ENCODE results near the gene AGXT2.

AGXT2 gene

GRCh38 chr5:35024911-35025510, 22.7 kb downstream of the AGXT2 start:
- Histone ChIP-seq H3K27ac (ENCODE audit: low read length) (no peak overlapping the region), H3K9ac (ENCODE audit: low read depth, low read length) (no peak overlapping the region), H3K36me3 (ENCODE audit: insufficient read depth, low read length) (no peaks in the 10 kb centered on the region), H3K79me2 (ENCODE audit: insufficient read depth, low read length) (no peaks in the 10 kb centered on the region), H3K4me3 (ENCODE audit: low read depth in 1 of 2, low read length in 2 of 2) (no peak overlapping the region), H3K4me1 (ENCODE audit: insufficient read depth, low read length) (no peaks in the 10 kb centered on the region), H3K9me3 (ENCODE audit: insufficient read depth, low read length, severe bottlenecking) (no peaks in the 10 kb centered on the region), H4K20me1 (ENCODE audit: insufficient read depth, low read length) (no peaks in the 10 kb centered on the region), H3K27me3 (ENCODE audit: insufficient read depth, low read length, poor library complexity) (peaks cover 10% of the 10 kb centered on the region), H2AFZ (ENCODE audit: low read depth, low read length) (no peak overlapping the region), H3K4me2 (ENCODE audit: insufficient read depth, low read length) (no peak overlapping the region)
- DNase-seq (no peak), ATAC-seq (ENCODE audit: insufficient read depth, low read depth) (no peak)
- TF ChIP-seq, protein P1, sequence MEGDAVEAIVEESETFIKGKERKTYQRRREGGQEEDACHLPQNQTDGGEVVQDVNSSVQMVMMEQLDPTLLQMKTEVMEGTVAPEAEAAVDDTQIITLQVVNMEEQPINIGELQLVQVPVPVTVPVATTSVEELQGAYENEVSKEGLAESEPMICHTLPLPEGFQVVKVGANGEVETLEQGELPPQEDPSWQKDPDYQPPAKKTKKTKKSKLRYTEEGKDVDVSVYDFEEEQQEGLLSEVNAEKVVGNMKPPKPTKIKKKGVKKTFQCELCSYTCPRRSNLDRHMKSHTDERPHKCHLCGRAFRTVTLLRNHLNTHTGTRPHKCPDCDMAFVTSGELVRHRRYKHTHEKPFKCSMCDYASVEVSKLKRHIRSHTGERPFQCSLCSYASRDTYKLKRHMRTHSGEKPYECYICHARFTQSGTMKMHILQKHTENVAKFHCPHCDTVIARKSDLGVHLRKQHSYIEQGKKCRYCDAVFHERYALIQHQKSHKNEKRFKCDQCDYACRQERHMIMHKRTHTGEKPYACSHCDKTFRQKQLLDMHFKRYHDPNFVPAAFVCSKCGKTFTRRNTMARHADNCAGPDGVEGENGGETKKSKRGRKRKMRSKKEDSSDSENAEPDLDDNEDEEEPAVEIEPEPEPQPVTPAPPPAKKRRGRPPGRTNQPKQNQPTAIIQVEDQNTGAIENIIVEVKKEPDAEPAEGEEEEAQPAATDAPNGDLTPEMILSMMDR (IDR thresholded peaks at IDR 0.05; ENCODE audit: borderline replicate concordance, extremely low read depth, low read length, poor library complexity, severe bottlenecking) = no peak
- no peak for TF ChIP-seq EZH2 (IDR thresholded peaks at IDR 0.05; ENCODE audit: borderline replicate concordance, low read depth, low read length, severe bottlenecking)

DNA sequence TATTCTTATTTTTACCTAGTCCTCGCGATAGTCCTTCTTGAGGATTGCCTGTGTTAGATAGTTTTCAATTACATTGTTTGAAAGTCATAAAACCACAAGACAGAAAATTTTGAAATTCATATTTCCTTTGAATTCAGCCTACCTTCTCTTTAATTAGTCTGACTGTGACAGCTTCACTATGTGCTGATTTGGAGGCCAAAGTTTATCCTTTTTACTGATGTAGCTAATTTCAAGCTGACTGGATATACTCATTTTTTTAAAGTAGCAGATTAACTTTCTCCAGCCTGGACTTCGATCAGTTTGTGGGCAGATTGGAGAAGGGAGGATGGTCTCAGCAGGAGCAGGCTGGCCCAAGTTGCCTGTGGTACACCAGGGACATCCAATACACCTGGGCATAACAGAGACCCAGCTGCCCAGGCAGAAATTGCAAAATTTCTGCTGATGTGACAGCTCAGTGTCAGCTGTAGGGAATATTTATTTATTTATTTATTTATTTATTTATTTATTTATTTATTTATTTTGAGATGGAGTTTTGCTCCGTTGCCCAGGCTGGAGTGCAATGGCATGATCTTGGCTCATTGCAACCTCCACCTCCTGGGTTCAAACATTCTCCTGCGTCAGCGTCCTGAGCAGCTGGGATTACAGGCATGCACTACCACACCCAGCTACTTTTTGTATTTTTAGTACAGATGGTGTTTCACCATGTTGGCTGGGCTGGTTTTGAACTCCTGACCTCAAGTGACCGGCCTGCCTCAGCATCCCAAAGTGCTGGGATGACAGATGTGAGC, 24.2 kb downstream of the AGXT2 start:
- TF ChIP-seq EZH2 (IDR thresholded peaks at IDR 0.05; ENCODE audit: borderline replicate concordance, low read depth, low read length, severe bottlenecking) = no peak
- TF ChIP-seq, protein P1 (IDR thresholded peaks at IDR 0.05; ENCODE audit: borderline replicate concordance, extremely low read depth, low read length, poor library complexity, severe bottlenecking) = no peak
- Histone ChIP-seq H3K4me1 (ENCODE audit: insufficient read depth, low read length) (no peaks in the 10 kb centered on the region), H3K9ac (ENCODE audit: low read depth, low read length) (no peak overlapping the region), H4K20me1 (ENCODE audit: insufficient read depth, low read length) (no peaks in the 10 kb centered on the region), H3K4me2 (ENCODE audit: insufficient read depth, low read length) (no peak overlapping the region), H2AFZ (ENCODE audit: low read depth, low read length) (no peak overlapping the region), H3K36me3 (ENCODE audit: insufficient read depth, low read length) (no peaks in the 10 kb centered on the region), H3K27me3 (ENCODE audit: insufficient read depth, low read length, poor library complexity) (peaks cover 6% of the 10 kb centered on the region), H3K27ac (ENCODE audit: low read length) (no peak overlapping the region), H3K4me3 (ENCODE audit: low read depth in 1 of 2, low read length in 2 of 2) (no peak overlapping the region), H3K79me2 (ENCODE audit: insufficient read depth, low read length) (no peaks in the 10 kb centered on the region), H3K9me3 (ENCODE audit: insufficient read depth, low read length, severe bottlenecking) (no peaks in the 10 kb centered on the region)
- no peak for DNase-seq
- ATAC-seq (ENCODE audit: insufficient read depth, low read depth) = no peak

DNA sequence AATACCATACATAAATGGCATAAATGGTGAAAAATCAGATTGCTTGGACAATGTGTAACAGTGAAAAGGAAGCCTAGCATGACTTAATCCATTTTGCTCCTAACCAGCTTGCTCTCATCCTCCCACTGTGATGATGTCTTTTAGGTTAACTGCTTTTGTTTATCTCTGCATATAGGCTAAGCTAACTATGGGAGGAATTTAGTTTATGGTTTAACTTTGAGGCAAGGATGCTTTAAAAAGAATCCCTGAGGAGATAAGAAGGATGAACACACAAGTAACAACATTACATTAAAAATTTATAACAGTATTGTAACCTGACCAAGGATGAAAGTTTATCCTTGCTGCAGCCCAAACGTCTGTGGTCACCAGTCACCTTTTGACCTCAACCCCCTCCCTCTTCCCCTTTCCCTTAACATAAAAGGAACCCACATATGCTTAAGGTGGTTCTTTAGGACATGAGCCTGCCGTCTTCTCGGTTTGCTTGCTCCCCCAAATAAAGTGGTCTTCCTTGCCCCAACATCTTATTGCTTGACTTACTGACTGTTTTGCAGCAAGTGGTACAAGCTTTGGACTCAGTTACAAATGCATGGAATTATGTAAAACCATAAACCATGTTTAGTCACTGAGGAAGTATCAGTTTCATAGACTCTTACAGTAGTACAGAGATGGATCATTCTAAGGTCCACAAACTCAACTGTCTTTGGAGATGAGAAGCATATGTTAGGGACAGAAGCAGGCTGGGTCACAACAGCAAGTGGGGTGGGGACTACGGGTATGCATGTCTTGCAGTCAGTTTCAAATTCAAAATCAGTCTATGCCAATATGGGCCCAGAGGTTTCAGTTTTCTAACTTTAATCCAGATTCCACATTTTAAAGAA, 31.3 kb downstream of the AGXT2 start:
- Histone ChIP-seq H3K4me3 (ENCODE audit: low read depth in 1 of 2, low read length in 2 of 2) (no peak overlapping the region), H3K36me3 (ENCODE audit: insufficient read depth, low read length) (no peaks in the 10 kb centered on the region), H3K27me3 (ENCODE audit: insufficient read depth, low read length, poor library complexity) (no peaks in the 10 kb centered on the region), H2AFZ (ENCODE audit: low read depth, low read length) (no peak overlapping the region), H3K4me1 (ENCODE audit: insufficient read depth, low read length) (no peaks in the 10 kb centered on the region), H3K4me2 (ENCODE audit: insufficient read depth, low read length) (no peak overlapping the region), H3K9ac (ENCODE audit: low read depth, low read length) (no peak overlapping the region), H3K9me3 (ENCODE audit: insufficient read depth, low read length, severe bottlenecking) (no peaks in the 10 kb centered on the region), H3K27ac (ENCODE audit: low read length) (no peak overlapping the region), H3K79me2 (ENCODE audit: insufficient read depth, low read length) (no peaks in the 10 kb centered on the region), H4K20me1 (ENCODE audit: insufficient read depth, low read length) (no peaks in the 10 kb centered on the region)
- DNase-seq (no peak), ATAC-seq (ENCODE audit: insufficient read depth, low read depth) (no peak)
- TF ChIP-seq, protein P1 (IDR thresholded peaks at IDR 0.05; ENCODE audit: borderline replicate concordance, extremely low read depth, low read length, poor library complexity, severe bottlenecking) = no peak
- TF ChIP-seq EZH2 (IDR thresholded peaks at IDR 0.05; ENCODE audit: borderline replicate concordance, low read depth, low read length, severe bottlenecking) = no peak

Measured in DND-41 (cell line).